Measurements from ENCODE around the gene C6orf15. TPM values are rescaled to one million over a fixed set of nuclear protein-coding genes. Genes with fewer than 3 reads are reported as not detected.

The C6orf15 gene
- total RNA-seq, 6 experiments from 2014 or later: not detected

- DNase-seq: no peak
- Mint-ChIP-seq H3K27ac (no peak overlapping the region), H3K27me3 (ENCODE audit: insufficient read depth) (peaks cover 8% of the 10 kb centered on the region)
Observed at GRCh38 chr6:31063906-31064435, 48.4 kb downstream of the C6orf15 start.

More at GRCh38 chr6:31063906-31064435, 48.4 kb downstream of the C6orf15 start:
- H3K4me1 Mint-ChIP-seq (ENCODE audit: low read depth): peaks cover 10% of the 10 kb centered on the region
- H3K4me3 Mint-ChIP-seq: no peak overlapping the region
- no peaks in the 10 kb centered on the region for H3K9me3 Mint-ChIP-seq
- TF ChIP-seq, protein P1, sequence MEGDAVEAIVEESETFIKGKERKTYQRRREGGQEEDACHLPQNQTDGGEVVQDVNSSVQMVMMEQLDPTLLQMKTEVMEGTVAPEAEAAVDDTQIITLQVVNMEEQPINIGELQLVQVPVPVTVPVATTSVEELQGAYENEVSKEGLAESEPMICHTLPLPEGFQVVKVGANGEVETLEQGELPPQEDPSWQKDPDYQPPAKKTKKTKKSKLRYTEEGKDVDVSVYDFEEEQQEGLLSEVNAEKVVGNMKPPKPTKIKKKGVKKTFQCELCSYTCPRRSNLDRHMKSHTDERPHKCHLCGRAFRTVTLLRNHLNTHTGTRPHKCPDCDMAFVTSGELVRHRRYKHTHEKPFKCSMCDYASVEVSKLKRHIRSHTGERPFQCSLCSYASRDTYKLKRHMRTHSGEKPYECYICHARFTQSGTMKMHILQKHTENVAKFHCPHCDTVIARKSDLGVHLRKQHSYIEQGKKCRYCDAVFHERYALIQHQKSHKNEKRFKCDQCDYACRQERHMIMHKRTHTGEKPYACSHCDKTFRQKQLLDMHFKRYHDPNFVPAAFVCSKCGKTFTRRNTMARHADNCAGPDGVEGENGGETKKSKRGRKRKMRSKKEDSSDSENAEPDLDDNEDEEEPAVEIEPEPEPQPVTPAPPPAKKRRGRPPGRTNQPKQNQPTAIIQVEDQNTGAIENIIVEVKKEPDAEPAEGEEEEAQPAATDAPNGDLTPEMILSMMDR (IDR thresholded peaks at IDR 0.05): no peak
- no peaks in the 10 kb centered on the region for H3K36me3 Mint-ChIP-seq (ENCODE audit: low read depth)

Other genes starting within 250 kb of the C6orf15 start
- 10 to 100 TPM; 28.0 to 42.5 (median 31.6) TPM for gene DDR1, start 228.1 kb downstream of the C6orf15 start, total RNA-seq (2021; fragmentation: NEBNext Ultra II Directional; extraction: Animal tissue kit (Norgen Biotek cat#: 25700))
- gene GTF2H4, start 204.4 kb downstream of the C6orf15 start, total RNA-seq (2021; fragmentation: NEBNext Ultra II Directional; extraction: Animal tissue kit (Norgen Biotek cat#: 25700)): 10 to 100 TPM; 23.9 to 27.1 (median 26.5) TPM
- 10 to 100 TPM; 15.3 to 18.4 (median 16.9) TPM for gene VARS2, start 198.3 kb downstream of the C6orf15 start, total RNA-seq (2021; fragmentation: NEBNext Ultra II Directional; extraction: Animal tissue kit (Norgen Biotek cat#: 25700))
- not detected for gene SFTA2, start 180.4 kb downstream of the C6orf15 start, total RNA-seq (2021; fragmentation: NEBNext Ultra II Directional; extraction: Animal tissue kit (Norgen Biotek cat#: 25700))
- not detected for gene MUCL3, start 171.6 kb downstream of the C6orf15 start, total RNA-seq (2021; fragmentation: NEBNext Ultra II Directional; extraction: Animal tissue kit (Norgen Biotek cat#: 25700))
- gene MUC21, start 128.9 kb downstream of the C6orf15 start, total RNA-seq (2021; fragmentation: NEBNext Ultra II Directional; extraction: Animal tissue kit (Norgen Biotek cat#: 25700)): not detected
- gene MUC22, start 102.1 kb downstream of the C6orf15 start, total RNA-seq (2021; fragmentation: NEBNext Ultra II Directional; extraction: Animal tissue kit (Norgen Biotek cat#: 25700)): not detected
- gene PSORS1C1, start 2.2 kb upstream of the C6orf15 start, total RNA-seq (2021; fragmentation: NEBNext Ultra II Directional; extraction: Animal tissue kit (Norgen Biotek cat#: 25700)): 1 to 10 TPM; 2.1 to 4.4 (median 3.5) TPM
- gene CDSN, start 7.9 kb upstream of the C6orf15 start, total RNA-seq (2021; fragmentation: NEBNext Ultra II Directional; extraction: Animal tissue kit (Norgen Biotek cat#: 25700)): not detected
- not detected for gene PSORS1C2, start 26.5 kb upstream of the C6orf15 start, total RNA-seq (2021; fragmentation: NEBNext Ultra II Directional; extraction: Animal tissue kit (Norgen Biotek cat#: 25700))
- 10 to 100 TPM; 12.0 to 24.3 (median 23.5) TPM for gene CCHCR1, start 45.2 kb upstream of the C6orf15 start, total RNA-seq (2021; fragmentation: NEBNext Ultra II Directional; extraction: Animal tissue kit (Norgen Biotek cat#: 25700))
- 10 to 100 TPM; 14.2 to 32.9 (median 29.6) TPM for gene TCF19, start 46.0 kb upstream of the C6orf15 start, total RNA-seq (2021; fragmentation: NEBNext Ultra II Directional; extraction: Animal tissue kit (Norgen Biotek cat#: 25700))
- under 1 TPM; 0.17 to 0.63 (median 0.33) TPM for gene POU5F1, start 58.1 kb upstream of the C6orf15 start, total RNA-seq (2021; fragmentation: NEBNext Ultra II Directional; extraction: Animal tissue kit (Norgen Biotek cat#: 25700))
- gene HLA-C, start 159.5 kb upstream of the C6orf15 start, total RNA-seq (2021; fragmentation: NEBNext Ultra II Directional; extraction: Animal tissue kit (Norgen Biotek cat#: 25700)): 100 to 1,000 TPM in 4 of 6 experiments, 10 to 100 TPM in 2; 88.7 to 148 (median 125) TPM
- 100 to 1,000 TPM in 4 of 6 experiments, 10 to 100 TPM in 2; 74.1 to 178 (median 162) TPM for gene HLA-B, start 244.6 kb upstream of the C6orf15 start, total RNA-seq (2021; fragmentation: NEBNext Ultra II Directional; extraction: Animal tissue kit (Norgen Biotek cat#: 25700))

All from HFFc6 (cell line).